Measurements from ENCODE around the gene USB1.

USB1 gene, protein sequence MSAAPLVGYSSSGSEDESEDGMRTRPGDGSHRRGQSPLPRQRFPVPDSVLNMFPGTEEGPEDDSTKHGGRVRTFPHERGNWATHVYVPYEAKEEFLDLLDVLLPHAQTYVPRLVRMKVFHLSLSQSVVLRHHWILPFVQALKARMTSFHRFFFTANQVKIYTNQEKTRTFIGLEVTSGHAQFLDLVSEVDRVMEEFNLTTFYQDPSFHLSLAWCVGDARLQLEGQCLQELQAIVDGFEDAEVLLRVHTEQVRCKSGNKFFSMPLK

DNA sequence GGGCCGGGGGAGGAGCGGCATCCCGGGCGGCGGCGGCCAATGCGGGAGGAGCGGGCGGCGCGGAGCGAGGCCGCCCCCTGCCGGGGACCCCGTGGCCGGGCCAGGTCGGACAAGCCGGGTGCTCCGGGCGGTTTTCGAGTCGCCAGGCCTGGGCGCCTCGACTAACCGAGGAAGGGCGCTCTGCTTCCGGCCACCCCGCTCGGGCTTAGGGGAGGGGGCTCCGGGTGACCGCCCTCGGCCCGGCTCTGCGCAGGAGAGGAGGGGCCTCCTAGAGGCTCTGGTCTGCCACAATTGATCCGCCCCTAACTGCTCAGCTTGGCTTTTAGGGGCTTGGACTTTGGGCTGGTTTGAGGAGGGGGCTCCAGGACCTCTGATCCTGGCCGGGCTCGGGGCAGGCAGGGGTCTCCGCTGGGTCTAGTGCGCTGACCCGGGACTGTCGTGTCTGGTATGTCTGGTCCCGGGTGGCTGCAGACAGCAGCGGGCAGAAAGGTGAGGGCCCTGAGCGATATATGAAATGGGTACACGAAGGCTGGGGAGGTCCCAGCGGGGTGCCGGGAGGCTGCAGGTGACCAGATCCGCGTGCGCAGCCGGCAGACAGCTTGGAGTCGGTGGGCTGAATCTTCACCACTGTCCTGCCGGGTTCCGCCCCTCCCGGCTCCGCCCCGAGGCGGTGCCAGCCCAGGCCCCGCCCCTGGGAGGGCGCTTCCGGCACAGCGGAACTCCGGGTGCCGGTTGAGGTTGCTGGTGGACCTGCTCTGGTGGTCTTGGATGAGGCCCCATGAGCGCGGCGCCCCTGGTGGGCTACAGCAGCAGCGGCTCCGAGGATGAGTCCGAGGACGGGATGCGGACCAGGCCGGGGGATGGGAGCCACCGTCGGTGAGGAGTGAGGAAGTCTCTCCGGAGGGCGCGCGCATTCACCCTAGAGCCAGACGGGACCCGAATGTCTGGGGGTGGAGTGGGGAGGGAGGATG lies at the start of gene USB1:
Gene USB1, plus strand, starts transcription at position 702 of the 971 bp plus-strand sequence. Its CDS starts 77 bp downstream, at position 779.
- DNase-seq = peak; percentile 75

DNA sequence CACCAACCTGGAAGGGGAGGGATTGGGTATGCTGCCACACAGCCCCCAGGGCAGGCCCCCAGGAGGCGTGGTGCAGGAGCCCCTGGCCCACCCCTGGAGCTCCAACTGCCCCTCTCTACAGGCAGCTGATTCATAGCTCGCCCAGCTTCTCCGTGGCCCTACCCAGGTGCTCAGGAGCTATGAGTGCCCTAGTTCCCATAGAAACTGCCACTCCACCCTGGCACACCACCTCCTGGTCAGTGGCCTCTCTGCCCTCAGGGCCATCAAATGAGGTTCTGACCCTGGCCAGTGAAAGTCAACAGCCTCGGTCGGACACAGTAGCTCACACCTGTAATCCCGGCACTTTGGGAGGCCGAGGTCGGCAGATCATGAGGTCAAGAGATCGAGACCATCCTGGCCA lies 48.3 kb upstream of the USB1 start:
- no peak for DNase-seq

DNA sequence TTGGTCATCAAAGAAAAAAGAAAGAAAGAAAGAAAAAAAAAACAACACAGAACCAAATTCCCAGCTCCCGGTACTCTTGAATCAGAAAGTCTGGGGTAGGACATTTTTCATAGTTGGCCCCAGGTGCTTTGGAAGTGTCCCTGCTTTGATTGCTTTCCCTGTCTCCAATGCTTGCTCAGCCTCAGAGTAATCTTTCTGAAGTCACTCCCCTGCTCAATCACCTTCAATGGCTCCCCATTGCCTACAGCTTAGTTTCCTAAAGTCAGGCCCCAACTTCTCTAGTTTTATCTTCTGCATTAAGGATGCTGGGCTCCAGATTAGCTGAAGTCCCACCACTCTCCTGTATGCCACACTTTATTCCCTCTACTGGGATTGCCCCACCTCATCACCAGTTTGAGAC lies 47.4 kb upstream of the USB1 start:
- DNase-seq = no peak

DNA sequence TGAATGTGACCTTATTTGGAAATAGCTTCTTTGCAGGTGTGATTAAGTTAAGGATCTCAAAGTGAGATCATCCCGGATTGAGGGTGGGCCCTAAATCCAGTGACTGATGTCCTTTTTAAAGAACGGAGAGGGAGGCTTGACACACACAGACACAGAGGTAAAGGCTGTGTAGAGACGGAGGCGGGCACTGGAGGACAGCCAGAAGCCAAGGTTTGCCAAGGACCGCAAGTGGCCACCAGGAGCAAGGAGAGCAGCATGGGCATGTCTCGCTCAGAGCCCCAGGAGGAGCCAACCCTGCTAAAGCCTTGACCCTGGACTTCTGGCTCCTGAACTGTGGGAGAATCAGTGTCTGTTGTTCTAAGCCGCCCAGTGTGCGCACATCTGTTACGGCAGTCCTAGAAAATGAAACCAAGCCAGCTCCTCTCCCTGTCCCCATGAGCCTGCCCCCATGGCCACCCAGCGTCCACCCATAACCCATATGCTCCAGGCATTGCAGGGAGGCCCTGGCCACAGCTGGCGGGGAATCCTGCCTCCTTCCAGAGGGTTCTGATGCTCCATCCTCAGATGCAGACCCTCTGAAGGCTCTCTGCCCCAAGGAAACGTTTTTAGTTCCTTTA lies 45.5 kb upstream of the USB1 start:
- no peak for DNase-seq

DNA sequence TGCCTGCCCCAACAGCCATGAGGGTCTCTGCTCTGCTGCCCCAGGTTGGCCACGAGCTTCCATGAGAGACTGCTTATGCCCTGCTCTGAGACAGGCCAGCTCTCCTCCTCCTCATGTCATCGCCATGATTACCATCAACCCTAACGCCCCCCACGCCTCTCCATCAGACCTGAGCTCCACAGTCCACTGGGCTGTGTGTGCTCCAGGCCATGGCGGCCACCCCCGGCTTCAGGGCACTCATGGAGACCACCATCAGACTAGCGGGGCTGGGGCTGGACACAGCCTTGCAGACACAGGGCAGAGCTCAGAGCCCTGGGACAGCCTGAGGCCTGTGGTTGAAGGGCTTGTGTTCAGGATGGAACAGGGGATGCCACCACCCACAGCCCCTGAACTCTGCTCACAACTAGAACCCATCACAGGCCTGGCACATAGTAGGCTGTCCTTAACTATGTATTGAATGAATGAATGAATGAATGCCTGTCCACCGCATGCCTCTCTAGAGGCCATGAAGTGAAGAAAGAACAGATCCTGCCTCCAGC lies 44.9 kb upstream of the USB1 start:
- DNase-seq = no peak

DNA sequence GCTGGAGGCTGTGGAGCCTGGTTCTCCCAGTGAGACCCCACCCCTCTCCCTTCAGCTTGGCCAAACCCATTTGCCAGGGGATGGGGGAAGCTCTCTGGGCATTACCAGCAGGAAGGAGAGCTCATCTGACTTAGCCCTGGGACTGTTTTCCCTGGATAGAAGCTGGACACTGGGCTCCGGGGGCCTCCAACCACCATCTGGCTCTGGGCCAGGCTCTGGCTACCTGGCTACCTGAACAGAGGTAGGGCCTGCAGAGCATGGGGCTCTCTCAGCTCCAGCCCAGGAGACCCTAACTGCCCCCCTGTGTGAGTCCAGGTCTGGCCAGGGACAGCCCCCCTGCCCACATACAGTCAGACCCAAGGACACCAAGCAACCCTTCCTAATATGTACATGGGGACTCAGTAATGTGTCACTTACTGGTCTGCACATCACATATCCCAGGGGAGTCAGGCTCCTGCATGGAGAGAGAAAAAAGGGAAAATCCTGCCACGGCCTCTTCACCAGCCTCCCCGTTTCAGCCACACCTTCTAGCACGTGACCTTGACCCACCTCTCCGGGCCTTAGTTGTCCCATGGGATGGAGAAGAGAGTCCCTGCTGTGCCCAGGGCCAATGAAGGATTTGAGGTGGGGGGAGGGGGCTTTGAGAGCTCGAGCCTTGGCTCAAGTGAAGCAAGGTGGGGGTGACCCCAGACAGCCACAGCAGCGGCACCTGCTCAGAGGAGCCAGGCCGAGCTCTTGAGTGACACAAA lies 44.1 kb upstream of the USB1 start:
- DNase-seq = no peak

DNA sequence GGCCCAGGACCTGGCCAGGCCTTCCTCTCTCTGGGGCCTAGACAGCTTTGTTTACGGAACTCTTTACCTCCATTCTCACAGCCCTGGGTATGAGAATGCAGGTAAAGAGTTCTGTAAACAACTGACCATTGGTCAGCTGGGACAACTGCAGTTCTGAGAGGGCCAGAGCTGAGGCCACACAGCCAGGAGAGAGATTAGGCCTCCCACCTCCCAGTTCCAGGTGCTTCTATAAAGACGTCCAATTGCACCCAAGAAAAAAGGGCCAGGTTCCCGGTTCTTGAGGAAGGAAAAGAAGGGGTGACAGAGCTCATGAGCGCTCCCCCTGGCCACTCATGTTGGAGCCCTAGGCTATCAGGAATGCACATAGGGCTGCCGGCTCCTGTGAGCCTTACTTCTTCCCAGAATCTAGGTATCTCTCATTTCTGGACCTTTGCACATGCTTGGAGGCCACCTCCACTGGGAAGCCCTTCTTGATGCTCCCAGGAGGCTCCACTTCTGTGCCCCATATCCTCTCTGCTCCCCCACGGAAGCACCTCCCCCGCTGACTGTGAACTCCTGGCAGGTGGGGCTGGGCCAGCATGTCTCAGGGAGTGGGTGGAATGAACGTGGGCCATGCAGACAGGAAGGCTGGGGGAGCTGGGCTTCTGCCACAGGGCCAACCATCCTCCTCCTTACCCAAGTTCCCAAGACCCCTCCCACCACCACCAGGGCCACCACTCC lies 43.4 kb upstream of the USB1 start:
- DNase-seq = no peak

DNA sequence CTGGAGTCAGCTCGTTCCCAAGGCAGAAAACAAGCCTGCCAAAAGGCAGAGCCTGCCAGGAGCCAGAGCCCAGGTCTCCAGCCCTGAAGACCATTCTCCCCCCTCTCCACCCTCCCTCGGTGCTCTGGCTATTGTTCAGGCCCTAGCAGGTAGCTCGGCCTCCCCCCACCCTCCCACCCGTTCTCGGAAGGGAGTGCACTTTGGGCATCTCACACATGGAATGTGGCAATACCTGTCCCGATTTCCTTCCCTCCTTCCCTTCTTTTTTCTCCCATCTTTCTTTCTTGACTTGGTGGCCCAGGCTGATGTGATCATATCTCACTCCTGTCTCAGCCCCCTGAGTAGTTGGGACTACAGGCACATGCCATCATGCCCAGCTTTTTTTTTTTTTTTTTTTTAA lies 42.7 kb upstream of the USB1 start:
- no peak for DNase-seq

DNA sequence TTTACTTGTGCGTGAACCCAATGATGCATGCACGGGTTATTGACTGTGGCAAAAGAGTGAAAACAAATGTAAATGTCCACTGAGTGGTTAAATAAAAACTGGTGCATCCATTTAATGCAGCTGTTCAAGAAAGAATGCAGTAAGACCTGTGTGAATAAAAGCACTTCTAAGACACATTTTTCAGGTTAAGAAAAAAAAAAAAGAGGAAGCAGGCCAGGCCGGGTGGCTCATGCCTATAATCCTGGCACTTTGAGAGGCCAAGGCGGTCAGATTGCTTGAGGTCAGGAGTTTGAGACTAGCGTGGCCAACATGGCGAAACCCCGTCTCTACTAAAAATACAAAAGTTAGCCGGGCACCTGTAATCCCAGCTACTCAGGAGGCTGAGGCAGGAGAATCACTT lies 42.1 kb upstream of the USB1 start:
- no peak for DNase-seq

DNA sequence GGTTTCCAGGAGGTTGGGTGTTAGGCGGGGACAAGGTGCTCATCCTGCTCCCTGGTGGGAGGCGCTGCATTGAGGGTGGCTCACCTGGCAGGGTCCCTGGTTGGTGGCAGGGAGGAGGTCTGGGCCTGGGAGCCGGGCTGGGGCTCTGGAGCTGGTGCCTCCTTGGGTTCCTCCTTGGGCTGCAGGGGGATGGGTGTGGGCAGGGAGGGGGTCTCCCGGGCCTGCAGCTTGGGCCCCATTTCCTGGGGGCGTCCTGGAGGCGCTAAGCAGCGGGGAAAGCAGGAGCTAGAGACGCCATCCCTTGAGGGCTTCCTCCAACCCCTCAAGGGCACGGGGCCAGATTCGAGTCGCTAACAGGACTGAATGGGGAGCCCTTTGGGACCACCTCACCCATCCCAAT lies 41.4 kb upstream of the USB1 start:
- no peak for DNase-seq

DNA sequence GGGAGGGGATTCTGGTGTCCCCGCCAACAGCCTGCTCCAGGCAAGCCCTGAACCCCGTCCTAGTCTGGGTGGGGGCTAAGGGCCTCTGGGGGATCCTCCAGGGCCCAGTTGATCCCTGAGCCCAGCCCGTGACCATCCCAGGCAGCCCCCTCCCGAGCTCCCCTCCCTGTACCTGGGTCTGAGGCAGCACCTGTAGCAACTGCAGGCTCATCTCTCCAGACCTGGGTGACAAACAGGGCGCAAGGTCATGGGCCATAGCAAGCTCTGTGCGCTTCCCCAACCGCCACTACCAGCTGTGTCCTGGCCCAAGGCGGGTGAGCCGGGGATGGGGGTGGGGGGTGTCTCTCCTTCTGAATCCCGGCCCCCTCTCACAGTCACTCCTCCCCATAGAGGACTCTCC lies 40.9 kb upstream of the USB1 start:
- no peak for DNase-seq

DNA sequence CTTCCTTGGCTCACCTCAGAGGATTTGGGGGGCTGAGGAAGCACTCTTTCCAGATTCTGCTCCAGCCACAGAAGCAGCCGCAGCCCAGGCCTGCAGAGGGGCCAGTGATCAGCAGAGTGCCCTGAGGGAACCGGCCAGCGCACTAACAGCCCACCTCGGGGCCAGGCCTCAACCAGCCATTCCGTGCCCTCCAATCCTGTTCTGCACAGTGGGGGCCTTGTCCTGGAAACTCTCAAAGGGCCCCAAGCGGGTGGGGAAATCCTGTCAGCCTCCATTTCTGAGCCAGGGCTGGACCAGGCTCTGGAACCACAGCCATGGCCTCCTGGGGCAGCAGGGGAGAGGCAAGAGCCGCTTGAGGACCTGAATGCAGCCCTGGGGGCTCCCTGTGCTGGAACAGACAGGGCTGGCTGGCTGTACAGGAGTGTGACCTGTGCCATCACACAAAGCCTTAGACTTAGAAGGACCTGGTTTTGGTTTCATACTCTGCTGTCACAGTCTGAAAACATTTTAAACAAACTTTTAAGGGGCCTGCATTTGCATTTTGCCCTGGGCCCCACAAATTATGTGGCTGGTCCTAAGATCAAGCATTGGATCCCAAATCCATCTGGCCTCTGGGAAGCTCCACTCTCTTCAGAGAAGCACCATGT lies 40.3 kb upstream of the USB1 start:
- no peak for DNase-seq

DNA sequence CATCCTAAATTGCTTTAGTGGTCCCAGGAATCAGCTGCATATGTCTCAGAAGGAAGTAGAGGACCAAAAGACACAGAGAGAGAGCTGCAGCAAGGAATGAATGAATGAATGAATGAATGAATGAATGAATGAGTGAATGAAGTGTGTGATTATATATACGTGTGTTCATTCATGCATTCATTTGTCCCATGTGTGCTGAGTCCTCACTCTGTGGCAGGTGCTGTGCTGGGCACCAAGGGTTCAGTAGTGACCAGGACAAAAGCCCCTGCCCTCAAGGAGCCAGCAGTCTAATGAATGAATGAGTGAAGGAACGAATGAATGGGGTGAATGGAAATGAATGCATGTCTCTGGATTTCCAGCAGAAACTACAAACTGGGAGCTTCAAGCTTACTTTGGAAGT lies 39.7 kb upstream of the USB1 start:
- DNase-seq = no peak

DNA sequence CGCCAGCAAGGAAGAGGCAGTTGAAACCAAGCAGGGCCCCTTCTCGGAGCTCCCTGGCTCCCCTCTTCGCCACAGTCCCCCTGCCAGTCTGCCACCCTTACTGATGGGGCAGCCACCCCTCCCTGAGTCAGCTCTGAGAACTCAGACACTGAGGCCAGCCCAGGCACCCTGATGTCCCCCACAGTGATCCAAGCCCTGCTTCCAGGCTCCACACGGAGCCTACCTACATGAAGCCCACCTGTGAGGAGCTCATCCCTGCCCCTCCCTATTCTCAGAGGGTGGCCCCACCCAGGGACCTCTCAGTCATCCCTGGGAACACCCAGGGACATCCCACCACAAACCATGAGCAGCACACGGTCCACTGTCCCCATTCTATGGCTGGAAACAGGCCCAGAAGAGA lies 39.2 kb upstream of the USB1 start:
- DNase-seq = no peak

DNA sequence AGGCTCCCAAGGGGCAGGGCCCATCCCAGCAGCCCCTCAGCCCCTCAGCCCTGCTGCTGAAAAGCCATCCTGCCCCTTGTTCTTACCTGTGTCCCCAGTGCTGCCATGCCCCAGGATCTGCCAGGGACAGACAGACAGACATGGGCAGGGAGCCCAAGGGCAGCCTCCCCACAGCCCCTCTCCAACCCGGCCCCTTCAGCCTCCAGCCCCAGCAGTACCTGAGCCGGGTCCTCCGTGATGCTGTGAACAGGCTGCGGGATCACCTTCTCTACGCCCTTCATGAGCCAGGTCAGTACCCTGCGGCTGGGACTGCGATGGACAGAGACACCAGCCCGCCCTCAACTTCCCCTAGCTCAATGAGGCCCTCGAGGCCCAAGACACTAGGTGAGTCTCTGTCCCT lies 38.5 kb upstream of the USB1 start:
- no peak for DNase-seq

DNA sequence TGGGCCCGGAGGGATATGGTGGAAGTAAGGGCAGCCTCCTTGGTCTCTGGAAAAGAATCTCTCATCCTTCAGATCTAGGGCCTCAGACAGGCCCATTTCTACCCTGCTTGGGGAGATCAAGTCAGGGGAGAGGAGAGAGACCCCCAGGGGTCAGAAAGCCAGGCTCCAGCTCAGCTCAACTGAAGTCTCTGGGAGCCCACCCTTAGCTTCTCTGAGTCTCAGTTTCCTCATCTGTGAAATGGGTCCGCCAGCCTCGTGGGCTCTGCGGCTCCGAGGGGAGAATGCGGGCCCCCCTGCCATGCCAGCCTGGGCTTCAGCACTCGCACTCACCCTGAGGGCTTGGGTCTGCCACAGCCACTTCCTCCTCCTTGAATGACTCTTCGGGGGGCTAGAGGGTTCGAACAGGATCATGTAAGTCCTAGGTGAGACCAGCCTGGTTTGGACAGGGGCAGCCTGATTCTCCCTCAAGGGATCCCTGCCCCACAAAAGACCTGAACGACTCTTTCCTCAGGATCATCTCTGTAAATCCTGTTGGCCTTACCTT lies 37.0 kb upstream of the USB1 start:
- DNase-seq = no peak

DNA sequence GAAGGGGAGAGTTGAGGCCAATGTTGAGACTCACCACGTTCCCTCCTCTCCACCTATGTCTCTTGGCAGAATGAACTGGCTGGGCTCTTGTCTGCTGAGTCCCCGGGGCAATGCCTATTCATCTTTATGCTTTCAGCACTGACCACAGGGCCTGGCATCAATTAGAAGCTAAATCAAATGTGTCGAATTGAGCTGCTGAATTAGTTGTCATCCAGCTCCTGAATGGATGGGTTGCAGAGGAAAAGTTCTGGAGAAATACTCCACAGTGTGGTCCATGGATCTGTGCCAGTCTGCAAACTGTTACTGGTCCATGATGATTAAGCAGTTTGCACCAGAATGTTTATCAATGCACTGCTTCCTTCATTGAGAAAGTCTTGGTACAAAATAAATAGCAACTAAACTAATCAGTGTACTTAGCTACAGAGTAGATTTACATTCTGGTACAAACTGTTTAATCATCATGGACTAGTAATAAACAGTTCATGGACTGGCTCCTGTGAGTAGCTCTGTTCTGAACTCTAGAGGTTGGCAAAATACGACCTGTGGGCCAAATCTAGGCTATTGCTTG lies 34.9 kb upstream of the USB1 start:
- no peak for DNase-seq

DNA sequence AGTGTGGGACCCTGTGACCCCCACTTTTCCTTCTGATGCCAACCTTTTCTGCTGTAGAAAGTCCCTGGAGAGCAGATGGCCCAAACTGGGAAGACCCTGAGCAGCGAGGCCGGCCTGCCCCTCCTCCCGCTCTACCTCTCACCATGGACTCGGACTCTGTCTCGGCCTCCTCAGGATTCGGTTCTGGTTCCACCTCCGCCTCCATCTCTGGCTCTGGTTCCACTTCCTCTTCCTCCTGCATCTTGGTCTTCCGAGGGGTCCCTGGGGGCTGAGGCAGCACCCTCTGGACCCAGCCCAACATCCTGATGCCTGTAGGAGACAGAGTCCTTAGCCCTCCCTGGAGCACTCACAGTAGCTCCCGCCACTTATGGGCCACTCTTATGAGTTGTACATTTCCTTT lies 34.2 kb upstream of the USB1 start:
- DNase-seq = no peak

DNA sequence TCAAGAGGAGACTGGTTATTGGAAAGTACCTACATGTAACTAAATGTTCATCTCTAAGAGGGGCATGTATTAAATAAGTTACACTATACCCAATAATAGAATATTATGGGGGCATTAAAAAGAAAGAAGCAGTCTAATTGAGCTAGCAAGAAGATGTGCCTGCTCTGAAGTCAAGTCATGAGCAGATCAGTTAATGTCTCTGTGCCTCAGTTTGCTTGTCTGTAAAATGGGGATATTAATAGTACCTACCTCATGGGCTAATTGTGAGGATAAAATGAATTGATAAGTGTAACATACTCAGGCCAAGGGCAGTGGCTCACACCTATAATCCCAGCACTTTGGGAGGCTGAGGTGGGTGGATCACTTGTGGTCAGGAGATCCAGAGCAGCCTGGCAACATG lies 33.3 kb upstream of the USB1 start:
- no peak for DNase-seq

DNA sequence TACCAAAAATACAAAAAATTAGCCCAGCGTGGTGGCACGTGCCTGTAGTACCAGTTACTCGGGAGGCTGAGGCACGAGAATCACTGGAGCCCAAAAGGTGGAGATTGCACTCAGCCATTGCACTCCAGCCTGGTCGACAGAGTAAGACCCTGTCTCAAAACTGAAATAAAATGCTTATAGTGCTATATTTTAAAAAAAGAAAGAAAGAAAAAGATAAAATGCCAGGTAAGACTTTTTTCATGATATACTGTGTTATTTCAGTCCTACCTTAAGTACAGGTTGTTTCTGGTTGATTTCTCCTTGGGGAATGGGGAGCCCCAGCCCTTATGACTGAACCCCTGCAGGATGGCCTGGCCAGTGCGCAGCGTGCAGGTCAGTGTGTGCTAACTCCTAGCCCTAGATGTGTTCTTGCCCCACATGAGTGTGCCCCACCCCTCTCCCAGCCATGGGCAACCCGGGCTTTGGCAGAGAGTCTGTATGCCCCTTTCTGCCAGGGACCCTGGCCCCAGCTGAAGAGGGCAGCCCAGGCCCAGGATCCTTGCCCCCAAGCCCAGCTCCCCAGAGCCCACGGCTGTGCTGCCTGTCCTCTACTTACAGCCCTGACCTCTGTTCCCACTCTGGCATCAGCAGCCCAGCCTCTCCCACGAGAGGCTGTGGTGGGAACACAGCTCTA lies 31.6 kb upstream of the USB1 start:
- DNase-seq = no peak
